Ectodermal cell (in vitro differentiated cells): ENCODE data around the gene COL8A1.

Experiments used
- H3K27ac ChIP-seq: 2 replicates; pipeline ENCODE4 v1.7.0; 2013; ENCODE audit warnings: mild to moderate bottlenecking, low read depth, low read length; ENCODE audit not compliant: insufficient read depth, poor library complexity, severe bottlenecking
- H3K27me3 ChIP-seq: 2 replicates; pipeline ENCODE4 v1.7.0; 2013; ENCODE audit warnings: mild to moderate bottlenecking, low read length; ENCODE audit not compliant: insufficient read depth, control insufficient read depth, poor library complexity, severe bottlenecking
- H3K36me3 ChIP-seq: one replicate; pipeline ENCODE4 v1.7.0; 2013; ENCODE audit warnings: low read length; ENCODE audit not compliant: control insufficient read depth, insufficient read depth
- H3K4me1 ChIP-seq: one replicate; pipeline ENCODE4 v1.7.0; 2013; ENCODE audit warnings: low read length; ENCODE audit not compliant: control insufficient read depth, insufficient read depth
- H3K4me3 ChIP-seq: 2 replicates; pipeline ENCODE4 v1.7.0; 2013; ENCODE audit warnings: low read depth, low read length, control low read depth; ENCODE audit not compliant: insufficient read depth
- H3K9me3 ChIP-seq: 2 replicates; pipeline ENCODE4 v1.7.0; 2013; ENCODE audit warnings: mild to moderate bottlenecking, low read length, moderate library complexity; ENCODE audit not compliant: control insufficient read depth
- WGBS, 2 experiments: methylation state at CpG; one replicate each; pipeline ENCODE4 v1.1.7; 2013; ENCODE audit warnings: missing lambda C conversion rate in 2 of 2; 5-methylcytosine and 5-hydroxymethylcytosine counted together

Gene COL8A1

GRCh38 chr3:99637368-99638111 lies 854 bp upstream of the COL8A1 start:
- 0 to 1% methylated on average over 20 to 22 of the region's 22 CpGs for WGBS, 2 experiments
- H3K4me1 ChIP-seq, result peaks cover 9% of the 10 kb centered on the region
- peak overlapping the region; percentile 40 for H3K4me3 ChIP-seq
- H3K36me3 ChIP-seq, result no peaks in the 10 kb centered on the region
- peaks cover 55% of the 10 kb centered on the region for H3K27me3 ChIP-seq
- no peaks in the 10 kb centered on the region for H3K9me3 ChIP-seq
- no peak overlapping the region for H3K27ac ChIP-seq

- Histone ChIP-seq H3K4me3 (no peak overlapping the region), H3K36me3 (no peaks in the 10 kb centered on the region)
- WGBS, 2 experiments, result no CpG with 5 or more reads among the region's 1 CpG
Measured at GRCh38 chr3:99639579-99639978, 1.2 kb downstream of the COL8A1 start.

GRCh38 chr3:99640214-99640851 lies 1.9 kb downstream of the COL8A1 start:
- Histone ChIP-seq H3K27ac (no peak overlapping the region), H3K9me3 (no peaks in the 10 kb centered on the region), H3K27me3 (peaks cover 55% of the 10 kb centered on the region), H3K36me3 (no peaks in the 10 kb centered on the region), H3K4me1 (peaks cover 9% of the 10 kb centered on the region), H3K4me3 (no peak overlapping the region)
- 90 to 92% methylated on average over 5 to 6 of the region's 6 CpGs for WGBS, 2 experiments

More at GRCh38 chr3:99639579-99639978, 1.2 kb downstream of the COL8A1 start:
- H3K4me1 ChIP-seq, result peaks cover 9% of the 10 kb centered on the region
- no peak overlapping the region for H3K27ac ChIP-seq
- H3K9me3 ChIP-seq, result no peaks in the 10 kb centered on the region
- peaks cover 55% of the 10 kb centered on the region for H3K27me3 ChIP-seq

GRCh38 chr3:99641480-99641879 lies 3.1 kb downstream of the COL8A1 start:
- peaks cover 44% of the 10 kb centered on the region for H3K27me3 ChIP-seq
- WGBS, 2 experiments, result 76 to 78% methylated on average over 1 to 2 of the region's 2 CpGs
- no peaks in the 10 kb centered on the region for H3K36me3 ChIP-seq
- no peaks in the 10 kb centered on the region for H3K9me3 ChIP-seq
- peaks cover 15% of the 10 kb centered on the region for H3K4me1 ChIP-seq
- no peak overlapping the region for H3K4me3 ChIP-seq
- no peak overlapping the region for H3K27ac ChIP-seq

GRCh38 chr3:99641982-99642381 lies 3.6 kb downstream of the COL8A1 start:
- Histone ChIP-seq H3K27ac (no peak overlapping the region), H3K4me3 (no peak overlapping the region), H3K9me3 (no peaks in the 10 kb centered on the region), H3K27me3 (peaks cover 39% of the 10 kb centered on the region), H3K4me1 (peaks cover 10% of the 10 kb centered on the region), H3K36me3 (no peaks in the 10 kb centered on the region)
- WGBS, 2 experiments, result 75 to 89% methylated on average over 1 of the region's 1 CpG

- Histone ChIP-seq H3K27me3 (peaks cover 18% of the 10 kb centered on the region), H3K9me3 (no peaks in the 10 kb centered on the region), H3K27ac (no peak overlapping the region), H3K4me1 (peaks cover 7% of the 10 kb centered on the region), H3K36me3 (no peaks in the 10 kb centered on the region), H3K4me3 (no peak overlapping the region)
Measured at GRCh38 chr3:99644017-99644416, 5.6 kb downstream of the COL8A1 start.

- peaks cover 7% of the 10 kb centered on the region for H3K4me1 ChIP-seq
- H3K27ac ChIP-seq, result no peak overlapping the region
- H3K27me3 ChIP-seq, result peaks cover 11% of the 10 kb centered on the region
- no peaks in the 10 kb centered on the region for H3K36me3 ChIP-seq
- no peak overlapping the region for H3K4me3 ChIP-seq
- 92 to 95% methylated on average over 3 of the region's 3 CpGs for WGBS, 2 experiments
- no peaks in the 10 kb centered on the region for H3K9me3 ChIP-seq
Measured at GRCh38 chr3:99644746-99645145, 6.4 kb downstream of the COL8A1 start.

- peak overlapping the region; percentile 27 for H3K27ac ChIP-seq
- WGBS, 2 experiments, result 47 to 58% methylated on average over 5 of the region's 5 CpGs
Measured at GRCh38 chr3:99645277-99646106, 7.1 kb downstream of the COL8A1 start.

GRCh38 chr3:99646107-99646435 lies 7.7 kb downstream of the COL8A1 start:
- no peak overlapping the region for H3K27ac ChIP-seq
- H3K4me1 ChIP-seq, result peaks cover 7% of the 10 kb centered on the region
- no peaks in the 10 kb centered on the region for H3K36me3 ChIP-seq
- H3K9me3 ChIP-seq, result no peaks in the 10 kb centered on the region
- no peaks in the 10 kb centered on the region for H3K27me3 ChIP-seq
- H3K4me3 ChIP-seq, result no peak overlapping the region
- WGBS, 2 experiments, result 88 to 100% methylated on average over 1 of the region's 1 CpG

More at GRCh38 chr3:99645277-99646106, 7.1 kb downstream of the COL8A1 start:
- Histone ChIP-seq H3K4me1 (peaks cover 7% of the 10 kb centered on the region), H3K36me3 (no peaks in the 10 kb centered on the region), H3K27me3 (peaks cover 4% of the 10 kb centered on the region), H3K4me3 (no peak overlapping the region), H3K9me3 (no peaks in the 10 kb centered on the region)

GRCh38 chr3:99647081-99647480 lies 8.7 kb downstream of the COL8A1 start:
- no peak overlapping the region for H3K27ac ChIP-seq
- no peaks in the 10 kb centered on the region for H3K27me3 ChIP-seq
- no peaks in the 10 kb centered on the region for H3K36me3 ChIP-seq
- H3K4me3 ChIP-seq, result no peak overlapping the region
- peaks cover 7% of the 10 kb centered on the region for H3K4me1 ChIP-seq
- no peaks in the 10 kb centered on the region for H3K9me3 ChIP-seq
- 95% methylated on average over 3 of the region's 3 CpGs for WGBS, 2 experiments
